ENCODE data around the gene RTN4.
A peak's percentile ranks its signal among the peaks of the same experiment; 100 is the strongest.

The RTN4 gene

DNA sequence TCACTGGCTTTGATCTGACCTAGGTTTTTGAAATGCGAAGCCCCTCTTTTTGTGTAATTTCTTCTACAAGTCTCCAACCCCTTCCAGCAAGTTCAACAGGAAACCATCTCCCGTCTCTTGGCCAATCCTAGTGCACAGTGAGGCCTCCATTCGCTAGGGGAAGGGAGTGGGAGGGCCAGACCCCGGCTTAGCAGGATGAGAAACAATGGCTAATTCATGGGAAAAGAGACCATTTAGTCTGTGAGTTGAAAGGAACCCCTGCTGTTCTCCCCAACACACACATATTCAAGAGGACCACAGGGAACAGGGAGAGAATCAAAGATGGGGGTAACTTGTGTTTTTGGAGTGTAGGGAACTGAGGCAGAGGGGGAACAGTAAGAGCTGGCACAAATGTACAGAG is 83.0 kb downstream of the RTN4 start:
- DNase-seq, result no peak

DNA sequence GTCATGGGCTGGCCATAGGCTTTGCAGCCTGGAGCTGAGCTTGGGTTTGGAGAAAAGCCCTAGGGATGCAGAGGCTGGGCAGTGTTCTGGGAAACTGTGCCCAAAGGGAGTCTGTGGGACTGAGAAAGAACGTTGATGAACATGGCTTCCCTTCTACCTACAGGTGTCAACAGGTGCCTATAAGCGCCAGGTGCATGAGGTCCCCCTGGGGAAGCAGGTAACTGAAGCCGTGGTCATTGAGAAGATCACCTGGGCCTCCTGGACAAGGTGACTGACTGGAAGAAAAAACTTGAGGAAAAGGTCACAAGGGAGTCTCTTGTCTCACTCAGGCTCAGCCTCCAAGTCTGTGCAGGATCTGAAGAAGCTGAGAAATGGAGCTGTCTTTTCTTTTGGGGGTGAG is 83.4 kb downstream of the RTN4 start:
- no peak for DNase-seq

GRCh38 chr2:54966165-54966832 is 84.0 kb downstream of the RTN4 start:
- DNase-seq, result peak; percentile 43

GRCh38 chr2:54965425-54965824 is 84.8 kb downstream of the RTN4 start:
- DNase-seq, result no peak

DNA sequence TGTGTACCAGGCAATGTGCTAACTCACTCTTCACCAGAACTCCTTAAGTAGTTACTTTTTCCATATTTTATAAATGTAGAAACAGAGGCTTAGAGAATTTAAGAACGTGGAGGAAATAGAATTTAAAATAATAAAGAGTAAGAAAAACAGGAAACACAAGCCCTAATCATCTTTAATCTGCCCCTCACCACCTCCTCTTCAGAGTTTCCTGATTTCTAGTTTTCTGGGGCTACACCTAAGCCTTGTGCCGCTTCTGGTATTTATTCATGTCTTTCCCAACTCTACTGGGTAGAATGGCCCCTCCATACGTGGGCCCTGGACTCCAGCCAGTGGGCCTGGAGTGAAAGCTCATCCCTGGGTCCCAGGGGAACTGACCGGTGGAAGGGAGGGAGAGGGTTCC is 85.4 kb downstream of the RTN4 start:
- no peak for DNase-seq

DNA sequence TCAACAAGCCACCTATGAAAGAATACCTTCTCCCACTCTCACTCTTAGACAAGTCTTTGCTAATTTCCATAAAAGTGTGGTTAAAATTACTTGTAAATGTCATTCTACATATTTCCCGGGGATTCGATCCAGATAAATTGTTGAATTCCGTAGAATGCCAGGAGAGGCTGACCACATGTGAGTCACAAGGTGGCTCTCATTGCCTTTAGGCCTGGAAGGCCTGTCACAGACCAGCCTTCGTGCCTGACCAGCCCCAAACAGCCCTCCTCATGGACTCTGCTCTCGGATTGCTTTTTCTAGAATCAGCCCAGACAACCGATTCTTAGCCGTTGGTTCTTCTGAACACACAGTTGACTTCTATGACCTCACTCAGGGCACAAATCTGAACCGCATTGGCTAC is 86.0 kb downstream of the RTN4 start:
- no peak for DNase-seq

- no peak for DNase-seq
Measured at GRCh38 chr2:54963476-54963875, 86.8 kb downstream of the RTN4 start.

- DNase-seq, result no peak
Measured at GRCh38 chr2:54962935-54963440, 87.3 kb downstream of the RTN4 start.

DNA sequence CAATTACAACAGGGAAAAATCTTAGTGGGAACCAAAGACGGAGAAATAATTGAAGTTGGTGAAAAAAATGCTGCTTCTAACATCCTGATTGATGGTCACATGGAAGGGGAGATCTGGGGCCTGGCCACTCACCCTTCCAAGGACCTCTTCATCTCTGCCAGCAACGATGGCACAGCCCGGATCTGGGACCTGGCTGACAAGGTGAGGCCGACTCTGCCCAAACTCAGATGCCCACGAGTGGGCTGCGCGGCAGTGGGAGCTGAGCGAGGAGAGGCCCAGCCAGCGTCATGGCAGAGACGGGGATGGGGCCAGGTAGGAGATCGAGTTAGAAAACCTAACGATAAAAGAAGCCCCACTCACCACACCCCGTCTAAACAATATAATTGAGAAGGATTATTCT is 87.7 kb downstream of the RTN4 start:
- no peak for DNase-seq

GRCh38 chr2:54960164-54960563 is 90.1 kb downstream of the RTN4 start:
- no peak for DNase-seq

DNA sequence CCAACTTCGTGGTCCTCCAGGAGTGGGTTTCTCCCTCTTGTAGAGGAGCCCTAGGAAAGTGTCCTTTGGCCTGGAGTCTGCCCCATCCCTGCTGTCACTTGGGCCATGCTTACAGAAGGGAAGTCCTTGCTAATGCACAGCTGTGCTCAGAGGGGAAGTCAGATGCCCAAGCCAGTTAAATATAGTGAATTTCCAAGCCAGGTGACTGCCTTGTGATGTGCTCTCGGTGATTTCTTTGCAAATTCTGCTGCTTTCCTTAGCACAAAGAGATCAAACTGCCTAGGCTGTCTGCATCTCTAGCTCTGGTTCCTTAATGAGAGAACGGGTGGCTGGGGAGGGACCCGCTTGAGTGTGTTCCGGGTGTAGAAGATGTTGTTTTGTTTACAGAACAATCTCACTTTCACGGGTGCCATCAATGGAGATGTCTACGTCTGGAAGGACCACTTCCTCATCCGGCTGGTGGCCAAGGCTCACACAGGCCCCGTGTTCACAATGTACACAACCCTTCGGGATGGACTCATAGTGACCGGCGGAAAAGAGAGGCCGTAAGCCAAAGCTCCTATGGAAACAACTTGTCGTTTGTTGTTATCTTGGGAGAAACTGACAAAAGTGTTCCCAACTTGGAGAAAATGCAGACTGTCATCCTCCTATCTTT is 91.4 kb downstream of the RTN4 start:
- DNase-seq, result no peak

- no peak for DNase-seq
Measured at GRCh38 chr2:54957321-54957999, 92.8 kb downstream of the RTN4 start.

DNA sequence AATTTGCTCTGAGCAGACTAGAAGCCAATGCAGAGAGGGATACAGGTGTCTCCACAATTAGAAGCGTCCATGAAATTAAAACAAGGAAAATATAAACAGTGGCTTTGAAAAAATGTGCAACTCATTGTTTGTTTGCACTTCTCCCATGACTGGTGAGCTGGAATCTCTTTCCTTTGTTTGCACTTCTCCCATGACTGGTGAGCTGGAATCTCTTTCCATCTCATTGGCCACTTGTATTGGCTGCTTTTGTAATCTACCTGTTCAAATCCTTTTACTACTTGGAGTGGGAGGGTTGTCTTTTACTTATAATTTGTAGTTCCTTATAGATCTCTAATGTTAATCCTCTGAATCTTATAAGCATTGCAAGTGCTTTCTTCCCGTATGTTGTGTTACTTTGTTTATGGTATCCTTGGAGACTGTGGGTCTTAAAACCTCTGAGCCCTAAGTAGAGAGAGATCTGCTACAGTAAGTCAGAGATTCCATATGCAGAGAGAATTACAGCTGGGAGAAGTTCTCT is 94.1 kb downstream of the RTN4 start:
- no peak for DNase-seq

DNA sequence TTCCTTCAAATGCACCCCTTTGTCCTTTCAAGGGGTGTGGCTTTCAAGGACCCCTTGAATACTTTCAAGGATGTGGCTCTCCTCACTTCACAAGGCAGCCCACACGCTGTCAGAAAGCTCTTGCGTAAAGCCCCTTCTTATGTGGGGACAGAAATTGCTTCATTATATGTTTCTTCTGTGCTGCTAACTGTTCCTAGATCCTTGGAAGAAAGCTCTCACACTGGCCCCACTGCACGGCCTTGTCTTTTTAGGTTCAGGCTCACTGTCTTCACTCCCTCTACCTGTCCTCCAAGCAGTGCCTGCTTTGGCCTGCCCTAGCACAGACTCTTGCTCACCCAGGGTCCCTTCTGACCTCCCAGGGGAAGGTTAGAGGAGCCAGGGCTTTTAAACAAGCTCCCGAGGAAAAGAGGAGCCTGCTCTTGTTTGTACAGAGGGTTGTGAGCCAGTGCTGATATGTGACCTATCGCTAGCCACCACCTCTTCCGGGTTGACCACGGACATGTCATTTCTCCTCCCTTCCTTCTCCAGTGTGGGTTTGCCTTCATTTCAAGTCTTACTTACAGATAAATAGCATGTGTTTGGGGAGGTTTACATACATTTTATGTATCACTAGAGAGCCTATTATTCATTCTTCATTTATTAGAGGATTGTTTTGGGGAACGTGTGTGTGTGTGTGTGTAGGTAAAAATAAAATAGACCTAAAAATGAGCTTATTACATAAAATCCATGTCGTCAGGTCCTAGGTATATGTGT is 94.7 kb downstream of the RTN4 start:
- DNase-seq, result no peak

- DNase-seq, result no peak
Measured at GRCh38 chr2:54954705-54955357, 95.4 kb downstream of the RTN4 start.

- DNase-seq, result no peak
Measured at GRCh38 chr2:54954158-54954557, 96.1 kb downstream of the RTN4 start.

DNA sequence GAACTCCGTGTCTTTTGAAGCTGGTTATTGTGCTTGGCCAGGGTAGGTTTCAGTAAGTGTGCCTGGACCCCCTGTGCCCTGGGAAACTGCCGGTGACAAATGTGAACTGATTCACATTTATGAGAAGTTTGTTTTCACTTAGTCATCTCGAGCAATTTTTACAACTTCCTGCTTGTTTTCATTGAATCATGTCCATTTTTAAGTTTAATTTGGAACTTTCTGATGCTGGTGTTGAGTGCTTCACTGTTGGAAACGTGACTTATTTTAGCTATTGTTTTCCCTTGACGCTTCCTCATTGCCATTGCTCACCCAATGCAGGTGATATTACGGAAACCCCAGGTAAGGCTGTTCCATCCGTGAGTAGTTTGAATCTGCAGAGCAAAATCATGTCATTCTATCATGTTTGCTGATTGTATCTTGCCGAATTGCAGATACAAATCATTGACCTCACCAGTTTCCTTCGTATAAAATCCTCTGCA is 97.2 kb downstream of the RTN4 start:
- DNase-seq, result no peak

DNA sequence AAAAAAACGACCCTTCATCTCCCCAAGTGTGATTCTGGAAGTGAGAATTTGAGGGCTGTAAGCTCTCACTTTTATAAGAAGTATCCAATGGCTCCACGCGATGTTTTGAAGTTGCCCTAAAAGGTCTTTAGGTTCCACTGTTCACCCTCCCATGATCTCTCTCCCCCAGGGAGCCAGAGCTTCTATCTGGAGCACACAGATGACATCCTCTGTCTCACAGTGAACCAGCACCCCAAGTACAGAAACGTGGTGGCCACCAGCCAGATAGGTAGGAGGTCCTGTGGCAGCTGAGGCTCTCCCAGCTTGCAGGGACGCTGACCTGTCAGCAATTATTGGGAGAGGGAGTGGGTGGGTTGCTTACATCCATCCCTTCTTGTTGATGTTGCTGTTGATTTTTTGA is 97.8 kb downstream of the RTN4 start:
- no peak for DNase-seq

GRCh38 chr2:54950811-54951210 is 99.4 kb downstream of the RTN4 start:
- DNase-seq, result no peak

DNA sequence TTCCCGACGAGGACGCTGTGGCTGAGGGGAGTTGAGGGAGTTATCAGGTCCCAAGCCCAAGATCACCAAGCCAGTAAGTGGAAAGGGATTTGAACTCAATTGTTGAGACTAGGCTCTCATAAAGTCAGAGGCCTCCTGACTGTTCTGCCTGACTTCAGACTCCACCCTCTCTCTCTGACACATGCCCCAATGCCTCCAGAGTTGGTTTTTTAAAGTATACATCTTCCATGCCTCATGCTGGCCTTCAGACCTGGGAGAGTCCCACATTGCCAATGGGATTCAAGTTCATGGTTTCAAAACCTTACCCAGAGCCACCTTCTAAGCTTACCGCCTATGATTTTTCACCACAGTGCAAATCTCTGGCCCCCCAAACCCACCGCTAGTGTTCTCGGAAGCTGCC is 100.8 kb downstream of the RTN4 start:
- DNase-seq, result no peak

- no peak for DNase-seq
Measured at GRCh38 chr2:54948120-54948519, 102.1 kb downstream of the RTN4 start.

DNA sequence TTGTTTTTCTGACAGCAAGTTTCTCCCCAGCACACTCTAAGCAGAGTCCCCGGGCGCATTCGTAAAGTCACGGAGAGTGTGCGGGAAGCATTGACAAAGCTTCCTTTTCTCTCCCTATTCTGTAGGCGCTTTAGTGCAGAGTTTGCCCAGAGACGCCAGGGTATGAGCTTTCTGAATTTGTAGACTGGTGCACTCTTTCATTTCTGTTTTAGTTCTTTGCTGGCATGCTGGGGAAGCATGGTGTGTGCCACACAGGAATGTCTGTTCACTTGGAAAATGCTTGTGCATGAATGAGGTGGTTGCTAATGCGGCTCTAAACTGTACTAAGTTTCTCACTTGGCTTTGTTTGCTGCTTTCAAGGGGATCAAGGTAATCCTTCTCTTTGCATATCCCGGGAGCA is 102.6 kb downstream of the RTN4 start:
- no peak for DNase-seq

- no peak for DNase-seq
Measured at GRCh38 chr2:54947136-54947535, 103.1 kb downstream of the RTN4 start.
